NOMO-1 (cell line): Measurements from ENCODE around the gene GALNT12.
A peak's percentile ranks its signal among the peaks of the same experiment; 100 is the strongest.

Source experiments
- DNase-seq, 2 experiments: peaks; one replicate each; lab custom pipeline; 2025; ENCODE audit not compliant: unreplicated experiment in 2 of 2; lab: John Stamatoyannopoulos, UW

The GALNT12 gene

DNA sequence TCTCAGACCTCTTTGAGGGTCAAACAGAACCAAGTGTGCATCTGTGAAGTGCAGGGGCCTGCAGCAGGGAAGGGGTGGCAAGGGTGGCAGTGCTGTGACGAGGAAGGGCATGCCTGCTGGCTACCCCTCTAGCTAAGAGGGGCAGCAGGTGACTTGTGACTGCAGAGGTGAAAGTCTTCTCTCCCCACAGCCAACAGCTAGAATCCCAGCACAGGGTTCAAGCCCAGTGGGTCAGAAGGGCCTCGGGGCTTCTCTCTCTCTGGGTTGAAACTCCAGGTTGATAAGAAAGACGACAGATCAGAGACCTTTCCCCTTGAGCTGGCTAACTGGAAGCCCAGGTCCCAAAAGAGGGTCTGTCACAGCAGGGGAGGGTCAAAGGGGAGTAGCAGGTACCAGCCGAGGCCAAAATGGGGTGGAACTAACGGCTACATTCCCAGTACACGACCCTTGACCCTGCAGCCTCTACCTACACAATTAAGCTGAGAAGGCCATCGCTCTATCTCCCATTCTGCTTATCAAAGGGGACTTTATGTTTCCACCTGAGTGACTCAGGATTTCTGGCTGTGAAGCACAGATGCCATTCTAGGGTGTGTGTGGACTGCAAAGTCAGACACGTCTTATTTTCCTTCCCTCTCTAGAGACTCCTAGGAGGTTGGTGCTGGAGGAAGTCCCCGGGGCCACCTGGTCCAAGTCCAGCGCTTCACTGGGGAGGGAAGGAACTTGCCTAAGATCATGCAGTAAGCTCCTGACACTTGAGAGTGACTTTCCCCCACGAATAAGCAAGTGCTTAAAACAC, 25.7 kb upstream of the GALNT12 start:
- DNase-seq = no peak

- no peak for DNase-seq
These were observed 23.8 kb upstream of the GALNT12 start for GRCh38 chr9:98783518-98784226.

GRCh38 chr9:98784831-98785806, 22.4 kb upstream of the GALNT12 start:
- no peak for DNase-seq

DNA sequence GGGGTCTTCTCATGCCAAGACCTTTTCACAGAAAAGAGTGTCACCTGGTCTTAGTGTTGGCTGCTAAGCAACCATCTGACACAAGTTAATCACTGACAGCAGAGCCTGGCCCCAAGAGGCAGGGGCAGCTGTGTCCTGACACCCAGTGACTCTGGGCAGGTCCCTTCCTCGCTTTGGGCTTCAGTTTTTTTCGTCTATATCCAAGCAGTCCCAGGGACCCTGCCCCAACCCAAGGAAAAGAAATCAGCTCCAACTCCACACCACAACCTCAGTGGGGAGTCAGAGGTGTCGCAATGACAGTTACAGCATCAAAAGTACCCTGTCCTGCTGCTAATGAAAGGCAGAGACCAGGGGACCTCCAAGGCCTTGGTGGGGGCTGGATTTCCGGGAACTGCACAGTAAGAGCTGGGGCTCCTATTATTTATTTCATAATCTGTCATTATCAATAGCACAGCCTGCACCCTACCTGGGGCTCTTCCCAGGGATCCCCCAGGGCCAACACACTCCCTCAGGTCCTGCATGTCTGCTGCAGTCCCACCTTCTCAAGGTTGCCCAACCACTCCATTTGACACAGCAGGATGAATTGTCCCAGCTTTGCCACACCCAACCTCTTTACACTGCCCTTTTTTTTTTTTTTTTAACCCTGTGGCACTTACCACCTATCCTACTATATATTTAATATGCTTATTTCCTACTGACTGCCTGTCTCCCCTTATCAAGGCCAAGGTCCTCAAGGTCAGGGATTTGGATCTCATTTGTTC, 20.5 kb upstream of the GALNT12 start:
- DNase-seq = no peak

- DNase-seq = no peak
These were observed 19.6 kb upstream of the GALNT12 start for GRCh38 chr9:98787766-98788335.

DNA sequence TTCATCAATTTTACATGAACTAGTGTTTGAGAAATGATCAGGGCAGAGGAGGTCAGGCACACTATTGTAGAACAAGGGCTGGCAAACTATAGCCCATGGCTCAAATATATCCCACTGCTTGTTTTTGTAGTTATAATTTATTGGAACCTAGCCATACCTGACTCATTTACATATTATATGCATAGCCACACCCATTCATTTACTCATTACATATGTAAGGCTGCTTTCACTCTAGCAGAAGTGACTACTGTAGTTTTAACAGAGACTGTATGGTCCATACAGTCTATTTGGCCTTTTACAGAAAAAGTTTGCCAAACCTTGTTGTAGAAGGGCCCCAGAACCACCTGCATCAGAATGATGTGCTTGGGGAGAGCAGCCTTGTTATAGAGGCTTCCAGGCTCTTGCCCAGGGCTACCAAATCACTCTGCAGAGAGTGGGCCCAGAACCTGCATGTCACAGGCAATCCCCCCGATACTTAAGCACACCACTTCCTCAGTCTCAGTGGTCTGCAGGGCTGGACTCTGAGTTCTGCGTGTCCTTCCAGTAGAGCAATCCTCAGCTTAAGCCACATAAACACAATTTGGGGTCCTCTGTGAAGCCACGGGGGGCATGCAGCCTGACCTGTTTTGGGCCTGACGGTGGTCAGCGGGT, 17.9 kb upstream of the GALNT12 start:
- DNase-seq = no peak

DNA sequence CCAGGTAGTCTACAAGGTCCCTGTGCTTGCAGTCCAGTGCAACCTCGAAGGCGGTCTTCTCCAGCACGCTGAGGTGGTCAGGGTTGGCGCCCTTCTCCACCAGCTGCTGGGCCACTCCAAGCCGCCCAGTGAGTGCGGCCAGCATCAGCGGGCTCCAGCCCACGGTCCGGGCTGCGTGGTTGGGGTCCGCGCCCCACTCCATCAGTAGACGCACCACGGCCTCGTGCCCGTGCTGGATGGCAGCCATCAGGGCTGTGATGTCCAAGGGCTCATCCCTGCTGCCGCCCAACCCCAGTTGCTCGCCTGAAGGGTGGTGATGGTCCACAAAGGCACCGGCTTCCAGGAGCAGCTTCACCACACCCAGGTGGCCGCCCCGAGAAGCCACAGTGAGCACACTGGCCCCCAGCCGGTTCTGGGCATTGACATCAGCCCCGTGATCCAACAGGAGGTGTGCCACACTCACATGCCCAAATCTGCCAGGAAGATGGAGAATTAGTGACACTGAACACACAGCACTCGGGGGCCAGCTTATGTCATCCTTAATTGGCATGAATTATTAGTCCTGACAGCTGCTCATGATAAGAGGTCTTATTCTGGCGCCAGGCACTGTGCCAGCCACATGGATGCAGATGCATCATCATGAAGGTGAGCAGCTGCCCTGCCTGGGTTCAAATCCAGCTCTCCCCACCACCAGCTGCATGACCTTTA, 17.2 kb upstream of the GALNT12 start:
- DNase-seq = no peak

GRCh38 chr9:98790842-98791607, 16.4 kb upstream of the GALNT12 start:
- peak; percentile 70 to 88 for DNase-seq

GRCh38 chr9:98791608-98792490, 15.6 kb upstream of the GALNT12 start:
- DNase-seq = no peak

DNA sequence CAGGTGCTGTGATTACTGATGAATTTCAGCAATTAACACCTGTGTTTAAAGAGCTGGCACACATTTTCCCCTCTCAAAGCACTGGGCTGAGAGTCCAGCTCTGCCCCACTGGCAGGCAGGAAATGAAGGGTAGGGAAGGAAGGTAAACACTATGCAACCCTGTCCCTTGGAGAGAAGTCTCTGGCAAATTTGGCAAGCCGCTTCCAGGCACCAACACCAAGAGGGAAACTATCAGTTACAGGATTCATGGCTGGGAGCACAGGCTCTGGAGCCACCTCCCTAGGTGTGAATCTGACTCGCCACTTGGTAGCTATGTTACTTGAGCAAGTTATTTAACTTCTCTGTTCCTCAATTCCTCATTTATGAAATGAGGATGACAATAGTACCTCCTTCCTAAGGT, 14.4 kb upstream of the GALNT12 start:
- no peak for DNase-seq

DNA sequence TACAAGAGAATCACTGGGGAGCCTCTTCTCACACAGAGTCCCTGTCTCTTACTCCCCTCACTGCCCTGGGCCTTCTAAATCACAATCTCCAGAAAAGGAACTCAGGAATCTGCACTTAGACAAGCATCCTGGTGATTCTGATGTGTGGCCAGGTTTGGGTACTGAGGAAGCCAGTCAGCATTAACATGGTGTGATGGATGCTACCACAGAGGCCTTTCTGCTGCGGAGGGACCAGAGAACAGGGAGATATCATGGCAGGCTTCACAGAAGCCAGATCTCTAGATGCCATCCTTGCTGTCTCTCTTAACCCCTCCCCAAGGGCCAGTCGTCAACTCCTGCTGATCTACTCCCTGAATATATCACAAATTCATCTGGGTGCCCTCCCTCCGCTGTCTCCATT, 12.7 kb upstream of the GALNT12 start:
- DNase-seq = no peak

DNA sequence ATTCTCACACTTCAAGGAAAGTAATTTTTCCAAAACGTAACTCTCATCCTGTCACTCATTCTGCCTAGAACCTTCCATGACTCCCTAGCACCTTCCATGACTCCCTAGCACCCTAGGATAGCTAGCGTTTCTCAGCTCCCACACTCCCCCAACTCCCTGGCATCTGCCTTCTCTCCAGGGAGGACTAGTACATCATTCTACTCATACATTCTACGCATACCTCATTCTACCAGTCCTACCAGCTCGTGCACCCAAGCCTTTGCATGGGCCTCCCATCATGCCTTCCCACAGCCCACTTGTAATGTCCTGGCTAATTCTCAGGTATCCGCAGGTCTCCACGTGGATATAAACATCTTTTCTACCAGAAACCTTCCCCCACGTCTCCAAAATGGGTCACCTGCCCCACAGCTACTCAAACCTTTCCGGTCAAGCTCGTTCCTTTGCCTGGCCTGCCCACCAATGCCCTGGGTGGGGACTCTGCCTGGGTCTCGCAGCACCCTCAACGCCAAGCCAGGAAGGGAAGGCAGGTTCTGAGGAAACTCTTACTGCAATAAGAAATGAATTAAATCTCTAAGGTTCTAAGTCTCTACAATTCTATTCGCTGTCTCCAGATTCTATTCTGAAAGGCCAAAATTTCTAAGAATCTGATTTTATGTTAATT, 12.0 kb upstream of the GALNT12 start:
- DNase-seq = no peak

DNA sequence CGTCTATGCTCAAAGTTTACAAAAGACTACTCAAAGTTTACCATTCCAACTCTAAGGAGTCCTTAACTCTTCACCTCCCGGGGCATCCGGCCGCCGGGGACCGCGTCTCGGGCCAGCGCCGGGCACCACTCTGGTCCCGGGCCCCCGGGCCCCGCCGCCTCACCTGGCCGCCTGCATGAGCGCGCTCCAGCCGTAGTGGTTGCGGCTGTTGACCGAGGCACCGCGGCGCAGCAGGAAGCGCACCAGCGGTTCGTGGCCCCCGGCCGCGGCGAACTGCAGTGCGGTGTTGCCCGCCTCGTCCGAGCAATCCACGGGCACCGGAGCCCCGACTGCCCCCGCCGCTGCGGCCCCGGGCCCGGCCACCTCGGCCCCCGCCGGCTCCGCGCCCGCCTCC, 11.5 kb upstream of the GALNT12 start:
- no peak for DNase-seq

DNA sequence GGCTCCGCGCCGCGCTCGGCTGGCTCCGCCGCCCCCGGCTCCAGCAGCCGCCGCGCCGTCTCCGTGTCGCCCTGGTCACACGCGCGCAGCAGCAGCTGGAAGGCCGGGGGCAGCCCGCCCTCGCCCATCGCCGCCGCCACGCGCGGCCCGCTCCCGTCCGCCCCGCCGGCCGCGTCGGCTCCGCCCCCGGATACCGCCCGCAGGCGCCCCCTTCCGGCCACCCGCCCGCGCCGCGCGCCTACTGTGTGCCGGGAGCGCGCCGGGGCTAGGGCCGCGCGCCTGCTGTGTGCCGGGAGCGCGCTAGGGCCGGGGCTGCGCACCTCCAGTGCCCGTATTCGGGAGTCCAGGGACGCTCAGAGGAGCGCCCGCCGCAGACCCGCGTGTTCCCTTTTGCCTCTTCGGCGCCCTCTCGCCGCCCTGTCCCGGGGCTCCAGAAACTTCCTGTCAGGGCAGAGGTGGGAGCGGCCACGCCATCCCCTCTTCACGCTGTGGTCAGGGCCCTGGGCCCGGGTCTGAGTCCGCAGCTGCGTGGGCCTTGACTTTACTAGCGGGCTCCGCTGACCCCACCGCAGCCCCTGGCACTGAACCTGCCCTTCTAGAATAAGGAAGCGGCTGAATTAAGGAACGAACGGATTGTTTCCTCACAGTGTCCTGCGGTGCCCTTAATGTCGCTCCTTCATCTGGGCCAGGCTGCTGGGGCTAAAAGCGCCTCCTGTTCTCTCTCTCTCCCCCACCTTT, 10.9 kb upstream of the GALNT12 start, which contains the start of gene ANKS6:
Gene ANKS6, minus strand, starts transcription at position 192 of the 738 bp plus-strand sequence. Its CDS starts 64 bp downstream, at position 128.
- DNase-seq = peak; percentile 58 to 79

- no peak for DNase-seq
These were observed 10.0 kb upstream of the GALNT12 start for GRCh38 chr9:98797491-98797890.

GRCh38 chr9:98798254-98798653, 9.2 kb upstream of the GALNT12 start:
- DNase-seq = no peak
